Calu3 (cell line): Measurements from ENCODE around the gene NXF1. TPM values are rescaled to one million over a fixed set of nuclear protein-coding genes. Genes with fewer than 3 reads are reported as not detected.
"Not testable (repeated sequence)": the region's sequence is repeated elsewhere in the genome, so short reads cannot be mapped to it uniquely, and the experiment has no call there.

Source experiments
- BruUV-seq: library from RNA; stranded (reverse); fragments of 400-500 nt; replicated peaks from 2 replicates; lab custom pipeline; 2021; lab: Mats Ljungman, UMichigan
- CTCF ChIA-PET: fragments of 300-600 bp; sonication (Branson Sonifier 250); formaldehyde crosslinking; loops from one replicate; lab custom pipeline; 2022; ENCODE audit warnings: antibody characterized with exemption; lab: Charles Lee
- DNase-seq: peaks from one replicate; pipeline ENCODE4 v3.0.0; 2022
- H3K27ac Mint-ChIP-seq: one replicate; pipeline ENCODE4 v1.8.0; 2022; ENCODE audit warnings: mixed read lengths; ENCODE audit not compliant: unreplicated experiment
- H3K27me3 Mint-ChIP-seq: one replicate; pipeline ENCODE4 v1.8.0; 2022; ENCODE audit warnings: mixed read lengths; ENCODE audit not compliant: unreplicated experiment
- H3K36me3 Mint-ChIP-seq: one replicate; pipeline ENCODE4 v1.8.0; 2022; ENCODE audit warnings: mild to moderate bottlenecking, moderate library complexity, mixed read lengths; ENCODE audit not compliant: insufficient read depth, unreplicated experiment
- H3K4me1 Mint-ChIP-seq: one replicate; pipeline ENCODE4 v1.8.0; 2022; ENCODE audit warnings: mild to moderate bottlenecking, low read depth, mixed read lengths; ENCODE audit not compliant: unreplicated experiment
- H3K4me3 Mint-ChIP-seq: one replicate; pipeline ENCODE4 v1.8.0; 2022; ENCODE audit warnings: mild to moderate bottlenecking, low read depth, moderate library complexity, mixed read lengths; ENCODE audit not compliant: unreplicated experiment
- H3K9me3 Mint-ChIP-seq: one replicate; pipeline ENCODE4 v1.8.0; 2022; ENCODE audit warnings: low read depth, mixed read lengths; ENCODE audit not compliant: unreplicated experiment
- intact Hi-C: fragments of 100-400 bp; cut with micrococcal nuclease; formaldehyde crosslinking; loops from one replicate; pipeline ENCODE4 v1.10.0; 2022; ENCODE audit not compliant: unreplicated experiment
- total RNA-seq: library from RNA; stranded (reverse); gene quantifications from 2 replicates; pipeline ENCODE4 v1.2.3, GENCODE V29; 2022
- TF ChIP-seq, protein P1 (sequence below): fragments of 200-600 bp; IDR thresholded peaks from one replicate; pipeline ENCODE4 v1.8.0; 2022; ENCODE audit warnings: antibody characterized with exemption; ENCODE audit not compliant: unreplicated experiment

The NXF1 gene
- total RNA-seq, 1 experiment from 2014 or later: 51.6 TPM

DNA sequence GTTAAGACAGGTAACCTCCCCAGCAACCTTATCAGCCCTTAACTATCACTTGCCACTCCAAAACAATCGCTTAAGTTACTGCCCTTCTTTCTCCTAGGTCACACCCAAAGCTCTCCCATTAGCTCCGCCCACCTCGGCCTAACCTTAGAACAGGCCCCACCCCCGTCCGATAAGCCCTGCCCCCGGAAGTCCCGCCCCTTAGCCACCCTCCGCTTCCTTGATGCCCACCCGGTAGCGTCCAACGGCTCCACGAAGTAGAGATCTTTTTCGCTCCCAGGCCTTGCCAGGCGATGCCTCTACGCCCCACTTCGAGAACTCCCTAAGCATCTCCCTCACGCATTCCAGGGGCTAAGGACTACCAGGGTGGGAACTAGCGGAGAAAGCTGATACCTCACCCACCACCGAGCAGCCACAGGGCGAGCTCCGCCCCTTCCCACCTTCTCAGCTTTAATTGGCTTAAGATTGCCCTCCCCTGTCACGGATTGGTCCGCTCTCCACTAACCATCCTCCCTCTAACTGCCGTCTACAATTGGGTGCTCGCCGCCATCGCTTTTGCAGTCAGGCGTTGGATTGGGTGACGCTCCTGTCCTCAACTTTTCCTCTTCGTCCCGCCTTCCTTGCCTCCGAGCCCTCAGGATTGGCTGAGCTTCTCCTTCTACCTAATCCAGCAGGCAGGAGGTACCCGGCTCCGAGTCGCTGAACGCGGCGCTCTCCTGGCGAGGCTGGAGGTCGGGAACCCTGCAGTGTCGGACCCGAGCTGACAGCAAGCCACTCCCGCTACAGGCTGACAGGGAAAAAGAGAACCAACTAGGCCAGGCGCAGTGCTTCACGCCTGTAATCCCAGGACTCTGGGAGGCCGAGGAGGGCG is 51.3 kb downstream of the NXF1 start, which contains the start of gene ZBTB3:
Gene ZBTB3 (minus strand): TSS at position 425 of the 868 bp plus-strand sequence. CDS start 496 bp downstream, outside the sequence.
- CTCF ChIA-PET: interaction anchor here (0.5 to 1.5 kb wide), 14 partner anchors 12 to 890 kb away, joined by 3 to 16 read pairs (median 3); partner anchors contain the start of genes HNRNPUL2, LBHD1, TAF6L and TMEM179B
- peaks cover 18% of the 10 kb centered on the region for H3K36me3 Mint-ChIP-seq
- intact Hi-C loops: no loop called here
- peak within 1 kb of the TSS; percentile 92 for H3K4me3 Mint-ChIP-seq
- peak within 1 kb of the TSS; percentile 93 for H3K27ac Mint-ChIP-seq
- peak; percentile 96 for DNase-seq
- H3K9me3 Mint-ChIP-seq: no peaks in the 10 kb centered on the region
- H3K27me3 Mint-ChIP-seq: no peaks in the 10 kb centered on the region
- no TSS peak for BruUV-seq
- no peaks in the 10 kb centered on the region for H3K4me1 Mint-ChIP-seq
- TF ChIP-seq, protein P1, sequence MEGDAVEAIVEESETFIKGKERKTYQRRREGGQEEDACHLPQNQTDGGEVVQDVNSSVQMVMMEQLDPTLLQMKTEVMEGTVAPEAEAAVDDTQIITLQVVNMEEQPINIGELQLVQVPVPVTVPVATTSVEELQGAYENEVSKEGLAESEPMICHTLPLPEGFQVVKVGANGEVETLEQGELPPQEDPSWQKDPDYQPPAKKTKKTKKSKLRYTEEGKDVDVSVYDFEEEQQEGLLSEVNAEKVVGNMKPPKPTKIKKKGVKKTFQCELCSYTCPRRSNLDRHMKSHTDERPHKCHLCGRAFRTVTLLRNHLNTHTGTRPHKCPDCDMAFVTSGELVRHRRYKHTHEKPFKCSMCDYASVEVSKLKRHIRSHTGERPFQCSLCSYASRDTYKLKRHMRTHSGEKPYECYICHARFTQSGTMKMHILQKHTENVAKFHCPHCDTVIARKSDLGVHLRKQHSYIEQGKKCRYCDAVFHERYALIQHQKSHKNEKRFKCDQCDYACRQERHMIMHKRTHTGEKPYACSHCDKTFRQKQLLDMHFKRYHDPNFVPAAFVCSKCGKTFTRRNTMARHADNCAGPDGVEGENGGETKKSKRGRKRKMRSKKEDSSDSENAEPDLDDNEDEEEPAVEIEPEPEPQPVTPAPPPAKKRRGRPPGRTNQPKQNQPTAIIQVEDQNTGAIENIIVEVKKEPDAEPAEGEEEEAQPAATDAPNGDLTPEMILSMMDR: no peak

DNA sequence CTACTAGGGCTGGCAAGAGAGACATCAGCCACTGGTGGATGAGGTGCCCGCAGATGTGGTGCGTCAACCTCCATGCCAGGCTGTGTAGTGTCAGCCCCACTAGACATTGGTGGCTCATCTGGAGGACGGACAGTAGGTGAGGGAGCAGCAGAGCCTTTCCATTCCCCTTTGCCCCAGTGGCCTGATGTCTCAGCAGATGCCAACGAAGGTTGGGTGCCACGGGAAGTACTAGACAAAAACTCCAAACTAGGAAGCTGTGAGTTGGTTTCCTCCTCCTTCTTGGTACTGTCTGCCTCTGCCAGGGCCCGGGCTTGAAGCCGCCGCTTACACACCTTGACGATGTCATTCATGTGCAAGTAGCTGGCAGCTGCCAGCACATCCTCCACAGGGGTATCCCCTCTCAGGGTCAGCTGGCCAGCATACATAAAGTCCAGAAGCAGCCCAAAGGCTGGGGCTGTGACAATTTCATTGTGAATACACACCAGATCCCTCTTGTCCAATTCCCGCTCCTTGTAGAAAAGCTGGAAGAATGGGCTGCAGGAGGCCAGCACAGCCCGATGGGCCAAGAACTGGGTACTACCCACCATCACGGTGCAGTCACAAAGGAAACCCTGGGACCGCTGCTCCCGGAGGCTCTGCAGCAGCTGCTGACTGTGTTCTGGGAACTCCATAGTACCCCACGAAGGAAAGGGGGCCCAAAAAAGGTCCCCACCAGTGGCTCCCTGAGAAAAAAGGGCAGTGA is 52.1 kb downstream of the NXF1 start:
- intact Hi-C loops: no loop called here
- TSS peak; percentile 79 for BruUV-seq
- CTCF ChIA-PET: interaction anchor here (0.5 to 1.5 kb wide), 10 partner anchors 9 to 162 kb away, joined by 3 to 16 read pairs (median 3); partner anchors contain the start of genes HNRNPUL2, LBHD1, TAF6L and TMEM179B
- Mint-ChIP-seq H3K4me3 (peak overlapping the region; percentile 92), H3K27ac (peak overlapping the region; percentile 93), H3K9me3 (no peaks in the 10 kb centered on the region), H3K36me3 (peaks cover 18% of the 10 kb centered on the region), H3K4me1 (no peaks in the 10 kb centered on the region), H3K27me3 (no peaks in the 10 kb centered on the region)
- DNase-seq: no peak
- TF ChIP-seq, protein P1: no peak

DNA sequence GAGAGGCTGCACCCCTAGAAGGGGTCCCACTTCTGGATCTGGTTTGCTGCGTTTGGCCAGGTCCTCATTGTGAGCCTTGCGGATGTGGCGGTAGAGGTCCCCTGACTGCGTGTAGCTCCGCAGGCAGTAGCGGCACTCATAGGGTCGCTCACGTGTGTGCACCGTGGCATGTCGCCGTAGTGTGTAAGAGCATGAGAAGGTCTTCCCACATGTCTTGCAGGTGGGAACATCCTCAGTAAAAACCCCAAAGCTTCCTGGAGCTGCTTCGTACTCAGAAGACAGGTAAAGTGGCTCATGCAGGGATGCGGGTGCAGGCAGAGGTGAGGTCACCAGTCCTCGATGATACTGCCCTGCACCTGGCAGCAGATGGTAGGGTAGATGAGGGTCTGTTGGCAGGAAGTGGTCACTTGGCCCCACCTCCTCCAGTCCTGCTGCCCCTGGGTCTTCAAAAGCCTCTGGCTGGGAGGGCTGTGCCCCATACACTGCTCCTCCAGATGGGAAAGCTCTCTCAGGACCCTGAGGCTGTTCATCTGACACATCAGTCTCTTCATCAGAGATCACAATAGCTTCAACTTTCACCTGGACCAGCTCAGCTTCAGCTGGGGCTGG is 53.0 kb downstream of the NXF1 start:
- intact Hi-C loops: no loop called here
- H3K9me3 Mint-ChIP-seq: no peaks in the 10 kb centered on the region

DNA sequence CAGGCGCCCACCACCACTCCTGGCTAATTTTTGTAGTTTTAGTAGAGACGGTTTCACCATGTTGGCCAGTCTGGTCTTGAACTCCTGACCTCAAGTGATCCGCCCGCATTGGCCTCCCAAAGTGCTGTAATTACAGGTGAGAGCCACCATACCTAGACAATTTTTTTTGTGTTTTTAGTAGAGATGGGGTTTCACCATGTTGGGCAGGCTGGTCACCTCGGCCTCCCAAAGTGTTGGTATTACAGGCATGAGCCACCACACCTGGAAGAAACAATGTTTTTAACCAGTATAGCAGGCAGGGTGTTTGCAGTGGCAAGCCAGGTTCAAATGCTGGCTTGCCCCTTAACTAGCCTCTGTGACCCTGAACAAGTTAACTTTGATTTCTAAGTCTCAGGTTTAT is 55.3 kb downstream of the NXF1 start:
- H3K4me1 Mint-ChIP-seq, H3K27ac Mint-ChIP-seq, DNase-seq, intact Hi-C loops, H3K27me3 Mint-ChIP-seq, H3K9me3 Mint-ChIP-seq, H3K4me3 Mint-ChIP-seq, BruUV-seq: not testable (repeated sequence)
- CTCF ChIA-PET: interaction anchor here (0.6 kb wide), 1 partner anchor 75 kb away, joined by 3 read pairs; no protein-coding TSS in a partner anchor
- peaks cover 18% of the 10 kb centered on the region for H3K36me3 Mint-ChIP-seq

More for the DNA sequence above, 53.0 kb downstream of the NXF1 start:
- DNase-seq: no peak
- Mint-ChIP-seq H3K4me3 (no peak overlapping the region), H3K27me3 (no peaks in the 10 kb centered on the region), H3K36me3 (peaks cover 18% of the 10 kb centered on the region), H3K4me1 (no peaks in the 10 kb centered on the region), H3K27ac (no peak overlapping the region)
- no TSS peak for BruUV-seq
- CTCF ChIA-PET: no interaction called here
- TF ChIP-seq, protein P1: no peak
